Left kidney (tissue), 2 donors: Measurements from ENCODE around the gene KMT5B. TPM values are rescaled to one million over a fixed set of nuclear protein-coding genes. Genes with fewer than 3 reads are reported as not detected.

Experiments used
- DNase-seq: peaks from one replicate; pipeline ENCODE4 v3.0.0-alpha.2; 2013
- polyA plus RNA-seq: library from polyadenylated mRNA; unstranded; fragments of 120-200 nt; gene quantifications from one replicate; pipeline ENCODE4 v1.2.1, GENCODE V29; 2013; ENCODE audit not compliant: insufficient read length

KMT5B gene
- polyA plus RNA-seq, 1 donor, result 93.1 TPM

GRCh38 chr11:68118706-68119448 is 94.2 kb downstream of the KMT5B start:
- no peak for DNase-seq

- no peak for DNase-seq
Measured at GRCh38 chr11:68117853-68118470, 95.1 kb downstream of the KMT5B start.

- DNase-seq, result no peak
Measured at GRCh38 chr11:68116974-68117373, 96.1 kb downstream of the KMT5B start.

GRCh38 chr11:68116126-68116525 is 97.0 kb downstream of the KMT5B start:
- no peak for DNase-seq

- no peak for DNase-seq
Measured at GRCh38 chr11:68115285-68115684, 97.8 kb downstream of the KMT5B start.

GRCh38 chr11:68113986-68114385 is 99.1 kb downstream of the KMT5B start:
- DNase-seq, result no peak

- DNase-seq, result no peak
Measured at GRCh38 chr11:68107689-68108088, 105.4 kb downstream of the KMT5B start.

GRCh38 chr11:68106165-68106940 is 106.7 kb downstream of the KMT5B start:
- no peak for DNase-seq

Other genes starting within 250 kb of the KMT5B start
- 9.0 TPM for gene UNC93B1, start 209.2 kb downstream of the KMT5B start, polyA plus RNA-seq
- gene ALDH3B1, start 203.0 kb downstream of the KMT5B start, polyA plus RNA-seq, result 2.4 TPM
- gene NDUFS8, start 182.6 kb downstream of the KMT5B start, polyA plus RNA-seq, result 70.6 TPM
- 16.7 TPM for gene TCIRG1, start 174.3 kb downstream of the KMT5B start, polyA plus RNA-seq
- gene CHKA, start 91.9 kb downstream of the KMT5B start, polyA plus RNA-seq, result 62.2 TPM
- 24.7 TPM for gene C11orf24, start 58.7 kb upstream of the KMT5B start, polyA plus RNA-seq
- 34.4 TPM for gene LRP5, start 99.3 kb upstream of the KMT5B start, polyA plus RNA-seq
- gene PPP6R3, start 247.5 kb upstream of the KMT5B start, polyA plus RNA-seq, result 133 TPM